D721Med (cell line): Measurements from ENCODE around the gene EEFSEC.
A peak's percentile ranks its signal among the peaks of the same experiment; 100 is the strongest.

Experiments
- DNase-seq: peaks from one replicate; pipeline ENCODE4 v3.0.0; 2011; ENCODE audit warnings: low spot score; ENCODE audit not compliant: insufficient read length
- FAIRE-seq: peaks from 2 replicates; lab custom pipeline; 2011; peaks lifted over from hg19 to GRCh38; lab: Jason Lieb, UNC
- TF ChIP-seq, protein P1 (sequence below): IDR thresholded peaks from 2 replicates; pipeline ENCODE4 v1.5.1; 2012; ENCODE audit warnings: mild to moderate bottlenecking, control low read depth; ENCODE audit not compliant: insufficient read depth; ENCODE audit errors: missing control alignments

Gene EEFSEC

GRCh38 chr3:128435058-128435457, 281.8 kb downstream of the EEFSEC start:
- DNase-seq: no peak
- TF ChIP-seq, protein P1, sequence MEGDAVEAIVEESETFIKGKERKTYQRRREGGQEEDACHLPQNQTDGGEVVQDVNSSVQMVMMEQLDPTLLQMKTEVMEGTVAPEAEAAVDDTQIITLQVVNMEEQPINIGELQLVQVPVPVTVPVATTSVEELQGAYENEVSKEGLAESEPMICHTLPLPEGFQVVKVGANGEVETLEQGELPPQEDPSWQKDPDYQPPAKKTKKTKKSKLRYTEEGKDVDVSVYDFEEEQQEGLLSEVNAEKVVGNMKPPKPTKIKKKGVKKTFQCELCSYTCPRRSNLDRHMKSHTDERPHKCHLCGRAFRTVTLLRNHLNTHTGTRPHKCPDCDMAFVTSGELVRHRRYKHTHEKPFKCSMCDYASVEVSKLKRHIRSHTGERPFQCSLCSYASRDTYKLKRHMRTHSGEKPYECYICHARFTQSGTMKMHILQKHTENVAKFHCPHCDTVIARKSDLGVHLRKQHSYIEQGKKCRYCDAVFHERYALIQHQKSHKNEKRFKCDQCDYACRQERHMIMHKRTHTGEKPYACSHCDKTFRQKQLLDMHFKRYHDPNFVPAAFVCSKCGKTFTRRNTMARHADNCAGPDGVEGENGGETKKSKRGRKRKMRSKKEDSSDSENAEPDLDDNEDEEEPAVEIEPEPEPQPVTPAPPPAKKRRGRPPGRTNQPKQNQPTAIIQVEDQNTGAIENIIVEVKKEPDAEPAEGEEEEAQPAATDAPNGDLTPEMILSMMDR: no peak
- no peak for FAIRE-seq

GRCh38 chr3:128435561-128435960, 282.3 kb downstream of the EEFSEC start:
- FAIRE-seq: no peak
- TF ChIP-seq, protein P1: no peak

DNA sequence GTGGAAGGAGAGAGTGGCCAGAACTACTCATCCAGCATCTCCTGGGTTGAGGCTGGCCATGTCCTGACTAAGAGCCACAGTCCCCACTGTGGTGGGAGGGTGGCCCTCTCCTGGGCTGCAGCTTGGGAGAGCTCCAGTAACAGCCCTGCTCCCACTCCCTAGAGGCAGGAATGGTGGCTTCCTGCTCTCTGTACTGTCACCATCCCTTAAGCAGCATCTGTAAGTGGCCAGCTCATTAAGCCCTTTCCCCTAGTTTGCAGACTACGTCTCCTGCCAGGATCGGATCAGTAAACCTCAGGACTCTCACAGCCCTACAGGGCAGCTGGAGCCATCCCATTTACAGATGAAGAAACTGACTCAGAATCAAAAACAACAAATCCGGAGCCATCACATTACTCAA, 282.9 kb downstream of the EEFSEC start:
- DNase-seq (no peak), FAIRE-seq (no peak)
- TF ChIP-seq, protein P1: no peak

More at GRCh38 chr3:128435561-128435960, 282.3 kb downstream of the EEFSEC start:
- no peak for DNase-seq

DNA sequence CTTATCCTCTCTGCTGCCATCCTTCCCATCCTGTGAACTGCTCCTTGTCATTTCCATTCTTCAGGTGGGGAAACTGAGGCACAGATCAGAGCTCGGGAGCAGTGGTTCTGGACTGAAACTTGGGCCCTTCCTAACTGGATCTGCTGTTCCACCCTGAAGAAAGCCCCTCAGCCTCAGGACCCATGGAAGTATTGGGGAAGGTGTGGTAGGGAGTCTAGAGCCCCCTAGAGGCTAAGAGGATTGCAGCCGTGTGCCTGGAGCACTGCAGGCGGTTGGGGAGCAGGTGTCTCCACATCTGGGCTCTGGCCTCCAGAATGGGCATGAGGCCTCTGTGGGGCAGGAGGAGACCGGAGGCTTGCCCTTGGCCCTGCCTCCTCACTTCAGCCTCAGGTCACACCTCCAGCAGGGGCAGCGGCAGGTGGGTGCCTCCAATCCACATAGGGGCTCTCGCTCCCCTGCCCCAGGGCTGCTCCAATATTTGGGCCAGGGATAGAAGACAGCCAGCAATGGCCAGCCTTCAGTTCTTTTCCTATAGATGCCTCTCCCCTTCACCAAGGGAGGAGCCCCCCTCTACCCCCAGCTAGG, 285.3 kb downstream of the EEFSEC start:
- TF ChIP-seq, protein P1: peak; percentile 37
- FAIRE-seq (no peak), DNase-seq (no peak)

DNA sequence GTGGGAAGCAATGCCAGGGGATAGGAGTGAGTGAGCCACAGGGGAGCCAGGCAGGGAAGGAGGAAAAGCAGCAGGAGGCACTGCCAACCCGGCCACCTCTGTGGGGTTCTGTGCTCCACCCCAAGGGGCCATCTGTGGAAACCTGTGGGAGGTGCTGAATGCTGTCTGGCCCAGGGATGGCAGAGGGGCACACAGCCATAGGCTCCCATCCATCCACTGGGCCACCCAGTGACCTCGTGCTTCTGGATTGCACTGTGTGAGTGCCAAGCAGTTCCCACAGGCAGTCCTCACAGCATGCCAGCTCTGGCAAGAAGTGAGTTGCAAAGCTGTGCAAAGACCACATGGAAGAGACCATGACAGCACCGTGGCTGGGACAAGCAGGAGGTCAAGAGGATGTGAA, 285.9 kb downstream of the EEFSEC start:
- no peak for FAIRE-seq
- TF ChIP-seq, protein P1: no peak
- DNase-seq: no peak

DNA sequence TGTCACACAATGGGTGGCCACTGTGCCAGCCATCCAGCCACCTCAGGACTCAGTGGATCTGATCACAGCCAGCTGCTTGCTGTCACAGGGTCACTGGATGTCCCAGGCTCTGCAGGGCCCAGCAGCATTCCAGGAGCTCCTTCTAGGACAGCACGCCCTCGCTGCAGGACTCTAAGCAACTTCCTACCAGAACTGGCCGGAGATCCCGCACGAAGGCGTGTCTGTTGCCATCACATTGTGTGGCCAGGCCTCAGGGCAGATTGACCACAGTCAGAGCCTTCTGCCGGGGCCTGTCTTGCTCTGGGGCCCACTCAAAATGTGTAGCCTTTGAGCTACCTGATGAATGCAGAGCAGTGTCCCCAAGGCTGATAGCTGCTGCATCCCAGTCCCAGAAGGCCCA, 288.8 kb downstream of the EEFSEC start:
- no peak for DNase-seq
- TF ChIP-seq, protein P1: no peak
- no peak for FAIRE-seq

- TF ChIP-seq, protein P1: no peak
- FAIRE-seq (no peak), DNase-seq (no peak)
Measured at GRCh38 chr3:128442949-128443348, 289.7 kb downstream of the EEFSEC start.
